Panc1 (cell line): ENCODE measurements around the gene ITPR2. TPM values are rescaled to one million over a fixed set of nuclear protein-coding genes. Genes with fewer than 3 reads are reported as not detected.

Experiments used
- ATAC-seq: fragments of 200-7000 bp; cut with Tn5 transposase; 2 replicates; pipeline ENCODE4 v1.9.1; 2020; ENCODE audit warnings: mild to moderate bottlenecking, moderate library complexity
- BruUV-seq: library from RNA; stranded (reverse); fragments of 400-500 nt; replicated peaks from 2 replicates; lab custom pipeline; 2021; lab: Mats Ljungman, UMichigan
- CTCF ChIA-PET: fragments of 300-600 bp; sonication (Branson Sonifier 250); formaldehyde crosslinking; loops from one replicate; lab custom pipeline; 2022; ENCODE audit warnings: antibody characterized with exemption; lab: Charles Lee
- POLR2A ChIA-PET: fragments of 300-600 bp; sonication (Branson Sonifier 250); formaldehyde crosslinking; loops from one replicate; lab custom pipeline; 2022; ENCODE audit warnings: antibody characterized with exemption; lab: Charles Lee
- DNase-seq: peaks from one replicate; pipeline ENCODE4 v3.0.0-alpha.2; 2010; ENCODE audit warnings: low read depth, low spot score
- H3K27ac ChIP-seq: 2 replicates; pipeline ENCODE4 v1.5.1; 2011; ENCODE audit warnings: mild to moderate bottlenecking, low read length, inconsistent platforms
- H3K27me3 ChIP-seq: fragments of 200-500 bp; sonication (Bioruptor generic); 2 replicates; pipeline ENCODE4 v1.6.0; 2014; ENCODE audit warnings: low read length, inconsistent platforms; ENCODE audit not compliant: control insufficient read depth, insufficient read depth
- H3K36me3 ChIP-seq: fragments of 200-500 bp; sonication (Bioruptor generic); 2 replicates; pipeline ENCODE4 v1.5.1; 2014; ENCODE audit warnings: inconsistent platforms, mild to moderate bottlenecking, low read length, moderate library complexity; ENCODE audit not compliant: control insufficient read depth, insufficient read depth
- H3K4me1 ChIP-seq: 2 replicates; pipeline ENCODE4 v1.5.1; 2011; ENCODE audit warnings: inconsistent platforms, mild to moderate bottlenecking, low read length, moderate library complexity; ENCODE audit not compliant: control insufficient read depth, insufficient read depth
- H3K4me3 ChIP-seq, 2 experiments: 2 replicates each; pipeline ENCODE4 v1.5.1; 2011 to 2012; ENCODE audit warnings: low read depth in 2 of 2, low read length in 2 of 2, mild to moderate bottlenecking in 2 of 2, inconsistent platforms in 1 of 2, moderate library complexity in 1 of 2
- H3K9me3 ChIP-seq: fragments of 200-500 bp; sonication (Bioruptor generic); 2 replicates; pipeline ENCODE4 v1.5.1; 2014; ENCODE audit warnings: low read depth, mild to moderate bottlenecking, inconsistent platforms, low read length, moderate library complexity; ENCODE audit not compliant: control insufficient read depth, insufficient read depth
- POLR2AphosphoS5 ChIP-seq: IDR thresholded peaks from 2 replicates; pipeline ENCODE4 v1.6.1; 2012; ENCODE audit warnings: mild to moderate bottlenecking, low read depth, low read length, moderate library complexity
- SIN3A ChIP-seq: IDR thresholded peaks from 2 replicates; pipeline ENCODE4 v1.6.1; 2012; ENCODE audit warnings: low read depth, mild to moderate bottlenecking, low read length, moderate library complexity, borderline replicate concordance; ENCODE audit not compliant: insufficient read depth
- TCF7L2 ChIP-seq: IDR thresholded peaks from 2 replicates; pipeline ENCODE4 v1.6.1; 2011; ENCODE audit warnings: mild to moderate bottlenecking, low read depth, low read length, inconsistent platforms
- in situ Hi-C: cut with HindIII; loops from 2 replicates; pipeline ENCODE4 v1.10.0; 2016; ENCODE audit warnings: low sequenced_read_pairs, low pct_unique_long_range_greater_than_20kb
- intact Hi-C: fragments of 100-400 bp; cut with micrococcal nuclease; formaldehyde crosslinking; loops from one replicate; pipeline ENCODE4 v1.10.0; 2022; ENCODE audit not compliant: unreplicated experiment
- total RNA-seq: library from RNA; stranded (reverse); gene quantifications from one replicate; pipeline ENCODE4 v1.2.1, GENCODE V29; 2021; ENCODE audit not compliant: unreplicated experiment
- TF ChIP-seq, protein P1 (sequence below): fragments of 450-650 bp; IDR thresholded peaks from 2 replicates; pipeline ENCODE4 v1.5.1; 2017; ENCODE audit warnings: mild to moderate bottlenecking
- TF ChIP-seq, protein P2 (sequence below), 2 experiments: IDR thresholded peaks; 2 replicates each; pipeline ENCODE4 v1.6.1; 2011 to 2012; ENCODE audit warnings: low read depth in 2 of 2, control low read depth in 1 of 2, low read length in 1 of 2, mild to moderate bottlenecking in 1 of 2, moderate library complexity in 1 of 2; ENCODE audit not compliant: insufficient read depth in 1 of 2

Gene ITPR2
- total RNA-seq, 1 experiment from 2014 or later: 41.8 TPM

DNA sequence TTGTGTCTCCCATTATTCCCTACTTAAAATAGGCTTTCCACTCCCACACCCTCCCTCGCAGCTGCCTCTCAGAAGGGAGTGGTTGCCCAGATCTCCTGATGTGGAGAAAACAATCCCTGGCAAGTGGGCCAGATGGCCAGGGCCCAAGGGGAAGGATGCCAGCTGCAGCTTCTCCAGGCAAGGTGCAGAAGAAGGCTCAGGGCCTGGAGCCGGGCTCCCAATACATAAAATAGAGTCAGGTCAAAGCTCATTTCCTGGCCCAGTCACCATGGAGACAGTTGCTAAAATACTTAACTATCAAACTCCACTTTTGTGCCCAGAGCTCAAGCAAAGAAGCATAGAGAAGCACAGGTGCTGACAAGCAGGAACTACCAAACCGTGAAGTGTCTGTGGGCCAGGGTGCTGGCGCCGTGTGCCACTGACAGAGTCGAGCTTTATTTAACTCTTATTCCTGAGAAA is 45.7 kb upstream of the ITPR2 start:
- H3K9me3 ChIP-seq: no peaks in the 10 kb centered on the region
- ATAC-seq: no peak
- H3K4me1 ChIP-seq: no peaks in the 10 kb centered on the region
- H3K27me3 ChIP-seq: no peaks in the 10 kb centered on the region; the same call in 1 of the 2 replicates
- no peak for DNase-seq
- H3K4me3 ChIP-seq: no peak overlapping the region
- no peak overlapping the region for H3K27ac ChIP-seq
- intact Hi-C loops (no loop called here), in situ Hi-C loops (no loop called here)
- TF ChIP-seq, protein P1, sequence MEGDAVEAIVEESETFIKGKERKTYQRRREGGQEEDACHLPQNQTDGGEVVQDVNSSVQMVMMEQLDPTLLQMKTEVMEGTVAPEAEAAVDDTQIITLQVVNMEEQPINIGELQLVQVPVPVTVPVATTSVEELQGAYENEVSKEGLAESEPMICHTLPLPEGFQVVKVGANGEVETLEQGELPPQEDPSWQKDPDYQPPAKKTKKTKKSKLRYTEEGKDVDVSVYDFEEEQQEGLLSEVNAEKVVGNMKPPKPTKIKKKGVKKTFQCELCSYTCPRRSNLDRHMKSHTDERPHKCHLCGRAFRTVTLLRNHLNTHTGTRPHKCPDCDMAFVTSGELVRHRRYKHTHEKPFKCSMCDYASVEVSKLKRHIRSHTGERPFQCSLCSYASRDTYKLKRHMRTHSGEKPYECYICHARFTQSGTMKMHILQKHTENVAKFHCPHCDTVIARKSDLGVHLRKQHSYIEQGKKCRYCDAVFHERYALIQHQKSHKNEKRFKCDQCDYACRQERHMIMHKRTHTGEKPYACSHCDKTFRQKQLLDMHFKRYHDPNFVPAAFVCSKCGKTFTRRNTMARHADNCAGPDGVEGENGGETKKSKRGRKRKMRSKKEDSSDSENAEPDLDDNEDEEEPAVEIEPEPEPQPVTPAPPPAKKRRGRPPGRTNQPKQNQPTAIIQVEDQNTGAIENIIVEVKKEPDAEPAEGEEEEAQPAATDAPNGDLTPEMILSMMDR: no peak
- TF ChIP-seq POLR2AphosphoS5 (no peak), SIN3A (no peak), TCF7L2 (no peak)
- TF ChIP-seq, protein P2, sequence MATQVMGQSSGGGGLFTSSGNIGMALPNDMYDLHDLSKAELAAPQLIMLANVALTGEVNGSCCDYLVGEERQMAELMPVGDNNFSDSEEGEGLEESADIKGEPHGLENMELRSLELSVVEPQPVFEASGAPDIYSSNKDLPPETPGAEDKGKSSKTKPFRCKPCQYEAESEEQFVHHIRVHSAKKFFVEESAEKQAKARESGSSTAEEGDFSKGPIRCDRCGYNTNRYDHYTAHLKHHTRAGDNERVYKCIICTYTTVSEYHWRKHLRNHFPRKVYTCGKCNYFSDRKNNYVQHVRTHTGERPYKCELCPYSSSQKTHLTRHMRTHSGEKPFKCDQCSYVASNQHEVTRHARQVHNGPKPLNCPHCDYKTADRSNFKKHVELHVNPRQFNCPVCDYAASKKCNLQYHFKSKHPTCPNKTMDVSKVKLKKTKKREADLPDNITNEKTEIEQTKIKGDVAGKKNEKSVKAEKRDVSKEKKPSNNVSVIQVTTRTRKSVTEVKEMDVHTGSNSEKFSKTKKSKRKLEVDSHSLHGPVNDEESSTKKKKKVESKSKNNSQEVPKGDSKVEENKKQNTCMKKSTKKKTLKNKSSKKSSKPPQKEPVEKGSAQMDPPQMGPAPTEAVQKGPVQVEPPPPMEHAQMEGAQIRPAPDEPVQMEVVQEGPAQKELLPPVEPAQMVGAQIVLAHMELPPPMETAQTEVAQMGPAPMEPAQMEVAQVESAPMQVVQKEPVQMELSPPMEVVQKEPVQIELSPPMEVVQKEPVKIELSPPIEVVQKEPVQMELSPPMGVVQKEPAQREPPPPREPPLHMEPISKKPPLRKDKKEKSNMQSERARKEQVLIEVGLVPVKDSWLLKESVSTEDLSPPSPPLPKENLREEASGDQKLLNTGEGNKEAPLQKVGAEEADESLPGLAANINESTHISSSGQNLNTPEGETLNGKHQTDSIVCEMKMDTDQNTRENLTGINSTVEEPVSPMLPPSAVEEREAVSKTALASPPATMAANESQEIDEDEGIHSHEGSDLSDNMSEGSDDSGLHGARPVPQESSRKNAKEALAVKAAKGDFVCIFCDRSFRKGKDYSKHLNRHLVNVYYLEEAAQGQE (IDR thresholded peaks at IDR 0.05; ENCODE audit: insufficient read depth in 1 of 2, low read depth in 2 of 2, low read length in 1 of 2): no peak
- no TSS peak for BruUV-seq
- ChIA-PET POLR2A (interaction anchor here (0.6 kb wide), 1 partner anchor 110 kb away, joined by 6 read pairs; no protein-coding TSS in a partner anchor), CTCF (interaction anchor here (0.6 kb wide), 1 partner anchor 626 kb away, joined by 7 read pairs; no protein-coding TSS in a partner anchor)
- H3K36me3 ChIP-seq: no peaks in the 10 kb centered on the region

DNA sequence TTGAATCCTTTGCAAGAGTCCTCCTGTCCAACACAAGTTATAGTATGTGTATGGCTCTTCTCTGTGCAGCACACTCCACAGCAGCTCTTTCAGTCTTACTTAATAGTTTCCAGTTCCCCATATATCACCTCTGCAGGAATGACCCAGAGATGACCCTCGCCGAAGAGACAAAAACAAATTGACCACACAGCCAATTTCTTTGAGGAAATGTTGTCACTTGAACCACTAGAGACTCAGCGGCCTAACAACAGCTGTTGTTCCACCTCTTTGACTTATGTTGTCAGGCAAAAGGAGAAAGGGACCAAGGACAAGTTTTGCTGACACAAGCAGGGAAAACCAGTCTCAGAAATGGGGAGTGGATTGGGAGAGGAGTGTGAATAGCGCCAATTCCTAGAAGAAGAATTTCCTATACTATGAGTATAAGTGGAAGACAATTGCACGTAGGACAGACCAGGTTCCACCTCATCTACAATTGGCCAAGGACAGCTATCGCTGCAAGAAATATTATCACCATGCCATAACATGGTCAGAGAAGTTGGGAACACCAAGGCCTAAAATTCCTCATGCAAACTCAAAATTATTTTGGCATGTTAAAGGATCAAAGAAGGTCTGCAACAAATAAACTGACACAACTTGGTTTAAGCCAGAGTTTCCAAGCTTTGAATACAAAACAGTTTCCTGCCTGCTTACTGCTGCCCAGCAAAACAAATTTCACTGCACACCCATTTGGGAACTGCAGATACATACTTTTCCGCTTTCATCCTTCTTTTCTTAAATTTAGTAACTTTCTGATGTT is 41.7 kb upstream of the ITPR2 start:
- ChIA-PET POLR2A (no interaction called here), CTCF (no interaction called here)
- ATAC-seq (no peak), DNase-seq (no peak)
- H3K4me3 ChIP-seq: no peak overlapping the region
- H3K36me3 ChIP-seq: no peaks in the 10 kb centered on the region
- no peak overlapping the region for H3K27ac ChIP-seq
- in situ Hi-C loops (no loop called here), intact Hi-C loops (no loop called here)
- TF ChIP-seq SIN3A (no peak), TCF7L2 (no peak)
- TF ChIP-seq, protein P1: no peak
- H3K9me3 ChIP-seq: no peaks in the 10 kb centered on the region
- BruUV-seq: no TSS peak
- H3K27me3 ChIP-seq: no peaks in the 10 kb centered on the region; the same call in 1 of the 2 replicates
- no peaks in the 10 kb centered on the region for H3K4me1 ChIP-seq
